Central memory CD4-positive, alpha-beta T cell (primary cell): ENCODE measurements around the gene PPP2R5C.

Source experiments
- DNase-seq: peaks from one replicate; pipeline ENCODE4 v3.0.0; 2022

The PPP2R5C gene

DNA sequence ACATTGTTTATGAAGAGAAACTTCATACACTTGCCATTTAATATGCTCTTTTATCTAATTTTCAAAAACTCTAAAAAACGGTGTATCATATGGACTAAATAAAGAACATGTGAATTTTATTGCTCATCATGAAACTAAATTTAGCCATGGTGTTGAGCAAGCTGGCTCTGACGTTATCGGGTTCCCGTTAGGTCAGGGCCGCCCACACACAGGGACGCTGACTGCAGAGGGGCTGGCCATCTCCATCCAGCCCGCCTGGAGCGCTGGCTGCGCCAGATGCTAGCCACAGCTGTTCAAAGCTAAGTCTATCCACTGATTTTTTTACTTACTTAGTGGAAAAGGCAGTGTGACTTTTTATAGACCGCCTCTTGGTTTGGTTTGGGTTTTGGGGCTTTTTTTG, 166.3 kb downstream of the PPP2R5C start:
- DNase-seq = no peak

DNA sequence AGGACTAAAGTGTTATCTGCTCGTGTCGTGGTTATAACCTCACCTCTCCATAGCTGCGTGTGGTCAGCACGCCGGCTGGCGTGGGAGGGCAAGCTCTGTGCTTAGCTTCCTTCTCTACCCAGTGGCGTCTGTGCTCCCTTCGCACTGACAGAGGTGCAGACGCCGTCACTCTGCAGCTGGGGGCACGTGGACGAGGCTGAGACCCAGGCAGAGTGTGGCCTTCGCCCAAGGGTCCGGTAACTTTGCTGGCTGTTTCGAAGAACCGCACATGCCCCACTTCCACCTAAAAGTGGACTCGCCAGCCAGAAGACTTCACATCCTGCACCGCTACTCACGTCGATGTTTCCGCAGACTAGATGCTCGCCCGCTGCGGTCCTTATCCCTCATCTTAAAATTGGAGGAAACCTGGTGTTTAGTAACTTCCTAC, 166.9 kb downstream of the PPP2R5C start:
- no peak for DNase-seq

DNA sequence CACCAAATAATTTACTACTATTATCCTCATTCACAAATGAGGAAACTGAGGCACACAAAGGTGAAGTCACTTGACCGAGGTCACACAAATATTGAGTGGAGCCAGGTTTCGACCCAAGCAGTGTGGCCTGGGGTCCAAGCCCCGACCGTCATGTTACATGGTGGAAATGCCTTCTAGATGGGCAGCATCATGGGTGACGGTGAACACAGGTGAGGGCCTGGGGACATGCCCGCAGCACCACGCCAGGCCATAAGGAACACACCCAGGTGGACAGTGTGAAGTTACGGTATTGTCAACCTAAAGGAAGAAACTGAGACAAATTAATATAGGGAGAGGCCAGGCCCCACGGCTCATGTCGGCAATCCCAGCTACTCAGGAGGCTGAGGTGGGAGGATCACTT, 167.6 kb downstream of the PPP2R5C start:
- DNase-seq = no peak

DNA sequence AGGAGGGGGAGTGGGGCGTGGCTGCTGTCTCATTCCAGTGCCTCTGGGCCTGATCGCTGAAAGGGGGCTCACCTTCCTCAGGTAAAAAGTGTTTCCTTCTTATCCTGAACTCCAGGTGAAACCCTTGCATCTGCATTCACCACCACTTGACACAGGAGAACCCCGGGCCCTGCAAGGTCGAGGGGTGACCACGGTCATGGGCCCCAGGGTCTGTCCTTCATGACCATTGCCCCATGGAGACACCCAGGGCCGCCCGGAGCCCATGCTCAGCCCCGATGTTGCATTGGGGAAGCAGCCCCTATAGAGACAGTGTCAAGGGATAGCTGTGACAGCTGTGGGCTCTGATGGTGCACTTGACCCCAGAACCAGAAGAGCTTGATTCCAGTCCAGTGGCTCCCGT, 168.4 kb downstream of the PPP2R5C start:
- DNase-seq = no peak

DNA sequence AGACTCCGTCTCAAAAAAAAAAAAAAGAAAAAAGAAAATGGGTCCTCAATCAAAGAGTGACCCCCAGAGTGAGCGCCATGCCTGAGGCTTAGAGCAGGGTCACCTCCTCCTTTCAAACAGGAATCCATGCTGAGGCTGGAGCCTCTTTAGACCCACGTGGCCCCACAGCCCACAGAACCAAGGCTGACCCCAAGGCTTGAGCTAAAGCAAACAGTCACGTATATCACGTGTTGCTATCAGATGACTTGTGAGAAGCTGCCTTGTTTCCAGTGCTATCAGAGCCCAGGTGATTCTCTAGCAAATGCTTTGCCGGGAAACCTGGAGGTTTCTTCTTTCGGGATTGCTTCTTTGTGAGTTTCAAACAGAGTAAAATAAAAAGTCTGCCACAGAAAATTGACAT, 171.2 kb downstream of the PPP2R5C start:
- DNase-seq = no peak

DNA sequence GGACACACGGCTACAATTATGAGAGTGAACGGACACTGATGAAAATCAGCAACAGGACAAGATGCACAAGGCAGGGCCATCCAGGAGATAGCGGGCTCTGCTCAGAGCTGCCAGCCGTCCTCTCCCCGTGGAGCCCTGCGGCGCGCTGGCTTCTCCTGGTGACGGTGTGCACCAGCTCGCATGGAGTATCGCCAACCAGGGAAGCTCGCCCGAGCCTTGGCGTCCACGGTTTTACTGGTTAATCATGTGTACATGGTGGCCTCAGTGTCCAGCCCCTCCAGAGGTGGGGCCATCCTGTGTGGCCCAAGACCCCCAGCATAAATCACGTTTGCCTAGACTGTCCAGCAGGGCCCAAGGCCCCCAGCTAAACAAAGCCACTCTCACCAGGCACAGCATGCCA, 171.7 kb downstream of the PPP2R5C start:
- no peak for DNase-seq

DNA sequence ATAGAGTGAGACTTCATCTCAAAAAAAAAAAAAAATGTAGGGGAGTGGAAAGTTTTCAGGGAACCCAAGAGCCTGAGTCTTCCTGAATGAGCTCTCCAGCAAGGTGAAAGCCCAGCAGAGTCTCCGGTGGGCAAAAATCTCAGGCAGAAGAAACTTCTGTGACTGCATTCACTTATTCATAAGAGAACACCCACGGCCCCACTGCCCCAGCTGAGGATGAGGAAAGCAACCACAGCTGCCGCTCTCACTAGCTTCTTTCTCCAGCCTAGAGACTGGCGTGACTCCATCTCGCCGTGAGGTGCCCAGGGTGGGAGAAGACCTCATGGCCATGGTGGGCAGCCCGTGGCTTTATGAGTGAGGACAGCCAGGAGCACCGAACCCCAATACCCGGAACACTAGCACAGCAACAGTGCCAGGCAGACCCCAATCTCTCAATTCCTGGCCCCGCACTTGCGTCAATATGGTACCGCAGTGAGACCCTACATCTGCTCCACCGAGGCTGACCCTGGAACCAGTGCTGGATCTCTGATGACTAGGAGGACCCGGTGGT, 173.2 kb downstream of the PPP2R5C start:
- DNase-seq = no peak

DNA sequence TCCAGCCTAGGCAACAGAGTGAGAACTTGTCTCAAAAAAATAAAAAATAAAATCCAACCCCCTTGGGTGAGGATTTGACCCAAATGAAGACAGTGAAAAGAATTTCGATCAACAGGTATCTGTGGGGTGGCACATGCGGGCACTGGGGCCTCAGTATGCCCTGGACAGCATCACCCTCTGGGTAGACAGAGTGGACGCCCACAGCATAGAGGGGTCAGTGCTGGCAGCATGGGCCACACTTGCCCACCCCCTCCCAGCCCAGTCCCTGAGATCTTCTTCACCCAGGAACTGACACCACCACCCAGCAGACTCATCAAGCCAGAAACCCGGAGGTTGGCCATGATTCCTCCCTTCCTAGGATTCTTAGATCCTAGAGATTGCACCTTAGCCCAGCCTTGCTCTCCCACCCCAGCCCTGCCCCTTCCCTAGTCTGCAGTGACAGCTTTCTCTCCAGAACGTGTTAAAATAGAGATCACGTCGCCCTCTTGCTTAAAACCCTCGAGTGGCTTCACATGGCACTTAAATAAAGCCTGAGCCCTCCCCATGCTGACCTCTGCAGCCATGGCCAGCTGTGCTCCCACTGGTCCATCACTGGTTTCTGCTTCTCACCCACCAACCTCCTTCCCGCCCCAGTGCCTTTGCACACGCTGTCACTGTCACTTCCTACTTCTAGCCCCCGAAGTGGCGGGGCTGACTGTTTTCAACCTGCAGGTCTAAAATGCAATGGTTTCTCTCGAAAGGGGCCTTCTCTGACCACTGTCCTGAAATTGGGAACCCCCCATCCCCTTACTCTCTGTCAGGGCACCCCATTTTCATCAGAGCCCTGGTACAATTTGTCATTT, 176.6 kb downstream of the PPP2R5C start:
- no peak for DNase-seq

DNA sequence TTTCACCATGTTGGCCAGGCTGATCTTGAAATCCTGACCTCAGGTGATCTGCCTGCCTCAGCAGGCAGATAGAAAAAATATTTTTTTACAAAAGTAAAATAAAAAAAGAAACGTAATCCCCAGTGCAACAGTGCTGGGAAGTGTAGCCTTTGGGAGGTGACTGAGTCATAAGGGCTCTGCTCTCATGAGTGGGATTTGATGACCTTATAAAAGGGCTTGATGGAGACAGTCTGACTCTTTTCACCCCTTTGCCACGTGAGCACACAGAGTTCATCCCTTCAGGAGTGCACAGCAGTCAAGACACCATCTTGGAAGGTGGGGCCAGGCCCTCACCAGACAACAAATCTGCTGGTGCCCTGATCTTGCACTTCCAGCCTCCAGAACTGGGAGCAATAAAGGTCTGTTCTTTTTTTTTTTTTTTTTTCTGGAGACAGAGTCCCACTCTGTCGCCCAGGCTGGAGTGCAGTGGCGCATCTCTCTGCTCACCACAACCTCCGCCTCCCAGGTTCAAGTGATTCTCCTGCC, 178.2 kb downstream of the PPP2R5C start:
- no peak for DNase-seq

DNA sequence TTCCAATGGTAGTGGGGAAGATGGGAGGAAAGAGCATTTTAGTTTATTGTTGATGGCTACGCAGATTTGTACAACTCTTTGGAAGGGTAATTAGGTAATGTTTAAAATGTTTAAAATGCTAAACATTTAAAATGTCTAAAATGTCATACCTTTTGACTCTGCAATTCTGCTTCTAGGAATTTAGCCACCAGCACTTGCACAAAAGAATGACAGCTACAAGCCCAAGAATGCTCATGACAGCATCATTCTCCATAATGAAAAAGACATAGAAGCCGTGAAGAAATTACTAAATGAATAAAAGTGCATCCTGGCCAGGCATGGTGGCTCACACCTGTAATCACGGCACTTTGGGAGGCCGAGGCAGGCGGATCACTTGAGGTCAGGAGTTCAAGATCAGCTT, 182.9 kb downstream of the PPP2R5C start:
- no peak for DNase-seq

DNA sequence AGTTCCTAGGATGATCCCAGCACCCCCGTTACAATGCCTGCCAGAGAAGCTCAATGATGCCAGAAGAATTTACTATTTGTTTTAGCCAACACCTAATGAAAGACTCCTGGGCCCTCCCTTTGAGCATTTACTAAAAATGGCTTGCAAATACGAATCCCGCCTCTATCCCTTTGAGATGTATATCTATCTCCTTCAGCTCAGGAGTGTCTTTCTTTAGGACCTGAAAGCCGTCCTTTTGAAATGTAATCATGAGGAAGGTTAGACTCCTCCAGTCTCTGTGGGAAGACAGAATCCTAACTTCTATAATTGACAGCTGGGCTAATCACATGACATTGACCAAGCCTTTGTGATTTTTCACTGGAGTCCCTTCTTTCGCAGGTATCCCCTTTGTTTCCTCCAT, 183.7 kb downstream of the PPP2R5C start:
- no peak for DNase-seq

DNA sequence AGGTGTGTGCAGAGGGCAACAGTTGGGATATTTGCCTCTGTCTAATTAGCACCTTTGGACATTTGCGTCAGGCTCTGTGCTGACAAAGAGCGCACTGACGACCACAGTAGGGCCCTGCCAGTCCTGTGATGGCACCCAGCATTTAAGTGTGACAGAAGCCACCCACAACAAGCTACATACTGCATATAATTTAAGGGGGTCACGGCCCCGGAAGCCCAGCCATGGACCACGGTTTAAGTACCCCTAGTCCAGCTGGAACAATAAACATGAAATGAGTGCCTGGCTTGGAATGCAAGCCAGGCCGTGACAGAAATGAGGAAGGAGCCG, 186.0 kb downstream of the PPP2R5C start:
- DNase-seq = no peak

DNA sequence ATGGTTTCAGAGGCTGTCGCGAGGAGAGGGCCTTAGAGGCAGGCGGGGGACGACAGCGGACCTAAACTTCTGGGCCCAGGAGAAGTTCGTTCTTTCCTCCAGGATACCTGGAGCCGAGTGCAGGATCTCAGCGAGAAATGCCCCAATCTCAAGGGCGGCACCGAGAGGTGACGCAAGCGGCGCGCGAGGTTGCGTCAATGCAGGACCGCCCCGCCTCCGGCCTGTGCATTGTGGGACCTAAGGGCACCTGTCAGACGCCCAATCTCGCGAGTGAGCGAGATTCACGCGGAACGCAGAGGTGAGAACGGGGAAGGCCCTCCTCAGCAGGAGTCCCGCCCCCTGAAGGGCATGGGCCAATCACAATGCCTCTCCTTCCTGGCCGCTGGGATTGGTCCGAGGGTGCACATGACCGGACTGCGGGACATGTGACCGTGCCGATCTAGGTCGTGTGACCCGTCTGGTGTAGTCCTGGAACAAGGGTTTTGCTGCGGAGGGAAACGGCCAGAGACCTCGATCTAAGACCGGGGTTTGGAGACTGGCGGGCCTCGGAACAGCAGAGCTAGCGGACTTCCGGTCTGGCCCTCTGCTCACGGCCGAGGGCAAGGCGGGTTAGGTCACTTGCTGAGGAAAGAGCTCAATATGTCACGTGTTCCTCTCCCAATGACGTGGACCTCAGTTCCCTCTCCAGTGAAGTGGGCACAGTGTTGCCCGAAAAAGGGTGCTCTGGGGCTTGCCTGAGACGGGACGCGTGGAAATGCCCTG, 186.6 kb downstream of the PPP2R5C start:
- DNase-seq = peak; percentile 100

DNA sequence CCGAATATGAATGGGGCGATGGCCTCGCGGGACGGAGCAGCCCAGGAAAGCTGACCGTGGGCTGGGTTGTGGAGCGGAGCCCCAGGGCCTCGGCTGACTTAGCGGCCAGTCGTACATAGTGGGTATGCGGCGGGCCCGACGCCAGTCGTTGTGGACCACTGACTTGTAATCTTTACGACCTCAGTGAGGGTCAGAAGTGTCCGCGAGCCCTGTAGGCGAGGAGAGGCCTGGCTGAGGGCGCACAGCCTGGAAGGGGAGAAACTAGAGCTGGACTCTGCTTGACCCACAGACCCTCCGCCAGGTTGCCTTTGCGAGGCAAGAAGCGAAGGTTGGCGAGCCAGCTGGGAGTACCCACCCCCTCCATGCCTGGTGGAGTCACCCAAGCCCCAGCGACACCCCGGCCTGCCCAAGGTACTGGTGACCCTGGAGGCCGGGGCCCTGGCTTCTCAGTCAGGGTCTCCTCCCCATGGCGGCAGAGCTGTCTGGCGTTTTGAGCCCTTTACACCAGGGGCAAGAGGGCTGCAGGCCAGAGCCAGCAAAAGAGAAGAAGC, 187.2 kb downstream of the PPP2R5C start:
- DNase-seq = no peak

DNA sequence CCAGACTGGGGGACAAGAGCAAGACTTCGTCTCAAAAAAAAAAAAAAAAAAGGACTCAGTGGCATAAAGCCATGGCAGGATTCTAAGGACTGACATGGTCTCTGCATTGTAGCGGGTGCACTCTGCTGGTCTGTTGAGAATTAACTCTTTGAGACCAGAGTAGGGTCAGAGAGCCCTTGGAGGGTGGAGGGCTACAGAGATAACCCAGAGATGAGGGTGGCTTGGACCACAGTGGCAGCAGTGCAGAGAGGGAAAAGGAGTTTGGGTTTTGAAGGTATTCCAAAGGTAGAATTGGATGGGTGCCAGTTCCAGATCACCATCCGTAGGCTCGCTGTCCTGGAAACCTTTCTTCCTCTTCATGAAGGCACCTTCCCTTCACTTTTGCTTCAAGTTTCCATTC, 188.6 kb downstream of the PPP2R5C start:
- no peak for DNase-seq

DNA sequence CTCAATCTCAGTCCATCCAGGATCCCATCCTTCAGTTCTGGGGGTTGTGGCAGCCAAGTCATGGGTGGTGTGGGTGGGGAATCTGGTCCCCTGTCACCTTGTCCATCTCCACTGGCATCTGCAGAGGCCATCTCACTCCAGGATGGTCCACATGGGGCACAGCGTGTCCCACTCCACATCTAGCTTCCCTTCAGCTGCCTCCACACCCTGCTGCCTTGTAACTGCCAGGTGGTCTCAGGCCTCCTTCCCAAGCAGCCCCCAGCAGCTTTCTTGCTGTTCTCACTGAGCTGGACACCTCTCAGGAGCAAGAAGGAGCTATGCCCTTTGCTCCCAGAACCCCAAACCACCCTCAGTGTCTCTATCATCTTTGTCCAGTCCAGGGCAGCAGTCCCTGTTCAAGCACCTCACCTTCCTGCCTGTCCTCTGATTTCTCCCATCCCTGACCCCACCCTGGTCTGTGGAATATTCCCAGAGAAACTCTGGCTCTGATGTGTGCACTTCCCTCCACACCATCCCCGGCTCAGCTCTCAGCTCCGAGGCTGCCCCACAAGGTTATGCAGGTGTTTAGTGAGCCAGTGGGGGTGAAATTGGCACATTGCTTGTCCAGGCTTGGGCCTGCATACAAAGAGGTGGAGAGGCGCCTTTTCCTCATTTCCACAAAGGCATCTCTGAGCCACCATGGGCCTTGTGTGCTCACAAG, 189.2 kb downstream of the PPP2R5C start:
- DNase-seq = no peak

DNA sequence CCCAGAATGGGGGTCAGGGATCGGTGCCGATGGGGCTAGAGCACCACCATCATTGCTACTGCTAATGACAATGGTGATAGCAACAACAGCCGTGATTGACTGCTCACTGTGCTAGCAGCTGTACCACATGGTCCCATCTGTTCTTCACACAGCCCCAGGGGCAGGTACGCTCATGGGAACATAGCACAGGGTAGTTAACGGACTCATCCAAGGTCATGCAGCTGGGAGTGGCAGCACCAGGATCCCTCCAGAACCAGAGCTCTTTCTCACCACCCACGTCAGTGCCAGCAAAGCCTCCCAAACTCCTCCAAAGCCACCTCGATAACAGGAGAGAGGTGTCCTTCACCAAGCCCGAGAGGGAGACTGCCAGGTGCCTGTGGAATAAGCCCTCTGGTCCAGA, 191.6 kb downstream of the PPP2R5C start:
- no peak for DNase-seq

DNA sequence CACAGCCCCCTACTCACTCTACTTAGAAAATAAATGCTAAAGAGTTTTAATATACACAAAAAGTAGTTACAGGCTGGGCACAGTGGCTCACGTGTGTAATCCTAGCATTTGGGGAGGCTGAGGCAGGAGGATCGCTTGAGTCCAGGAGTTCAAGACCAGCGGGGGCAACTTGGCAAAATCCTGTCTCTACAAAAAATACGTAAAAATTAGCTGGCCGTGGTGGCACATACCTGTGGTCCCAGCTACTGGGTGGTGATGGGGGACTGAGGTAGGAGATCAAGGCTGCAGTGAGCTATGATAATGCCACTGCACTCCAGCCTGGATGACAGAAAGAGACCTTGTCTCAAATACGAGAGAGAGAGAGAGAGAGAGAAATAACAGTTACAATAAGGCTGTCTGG, 193.0 kb downstream of the PPP2R5C start:
- DNase-seq = no peak

DNA sequence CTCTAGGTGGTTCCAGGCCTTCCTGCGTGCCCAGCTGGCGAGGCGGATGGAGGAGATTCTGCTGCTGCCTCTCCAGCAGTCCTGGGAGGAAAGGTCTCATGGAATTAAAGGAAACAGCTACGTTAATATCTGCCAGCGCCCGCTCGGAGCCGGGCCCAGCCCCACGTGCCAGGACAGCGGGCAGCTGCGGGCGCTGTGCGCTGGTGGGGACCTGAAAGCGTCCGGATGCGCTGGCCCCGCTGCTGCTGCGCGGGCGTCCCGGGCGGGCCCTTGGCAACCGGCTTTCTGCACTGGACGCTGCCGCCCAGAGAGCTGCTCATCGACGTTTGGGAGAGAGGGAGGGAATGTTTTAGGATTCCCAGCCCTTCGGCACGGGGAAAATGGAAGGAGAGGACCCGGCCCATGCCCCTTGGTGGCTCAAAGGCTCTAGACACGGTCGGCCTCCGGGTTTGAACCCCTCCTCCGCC, 194.2 kb downstream of the PPP2R5C start:
- no peak for DNase-seq

DNA sequence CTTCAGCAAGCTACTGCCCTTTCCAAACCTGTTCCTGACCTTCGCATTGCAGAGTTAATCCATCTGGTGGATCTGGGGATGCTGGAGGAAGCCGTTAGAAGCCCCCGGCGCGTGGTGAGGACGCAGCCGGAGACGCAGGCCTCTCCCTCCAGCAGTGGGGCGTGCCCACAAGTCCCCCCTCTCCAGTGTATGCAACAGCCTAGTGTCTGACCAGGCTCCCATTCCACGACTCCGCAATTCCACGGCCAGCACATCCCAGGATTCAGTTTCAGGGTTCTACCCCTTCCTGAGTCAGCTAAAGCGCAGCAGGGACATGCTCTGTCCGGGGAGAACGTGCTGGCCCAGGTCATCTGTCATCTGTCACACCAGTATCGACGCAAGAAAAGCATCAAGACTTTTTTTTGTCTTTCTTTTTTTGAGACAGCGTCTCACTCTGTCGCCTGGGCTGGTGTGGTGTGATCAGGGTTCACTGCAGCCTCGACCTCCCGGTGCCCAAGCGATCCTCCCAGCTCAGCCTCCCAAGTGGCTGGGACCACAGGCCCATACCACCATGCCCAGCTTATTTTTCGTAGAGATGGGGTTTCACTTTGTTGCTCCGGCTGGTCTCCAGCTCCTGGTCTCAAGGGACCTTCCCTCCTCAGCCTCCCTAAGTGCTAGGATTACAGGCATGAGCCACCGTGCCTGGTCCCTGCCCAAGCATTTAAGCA, 194.8 kb downstream of the PPP2R5C start:
- DNase-seq = no peak

DNA sequence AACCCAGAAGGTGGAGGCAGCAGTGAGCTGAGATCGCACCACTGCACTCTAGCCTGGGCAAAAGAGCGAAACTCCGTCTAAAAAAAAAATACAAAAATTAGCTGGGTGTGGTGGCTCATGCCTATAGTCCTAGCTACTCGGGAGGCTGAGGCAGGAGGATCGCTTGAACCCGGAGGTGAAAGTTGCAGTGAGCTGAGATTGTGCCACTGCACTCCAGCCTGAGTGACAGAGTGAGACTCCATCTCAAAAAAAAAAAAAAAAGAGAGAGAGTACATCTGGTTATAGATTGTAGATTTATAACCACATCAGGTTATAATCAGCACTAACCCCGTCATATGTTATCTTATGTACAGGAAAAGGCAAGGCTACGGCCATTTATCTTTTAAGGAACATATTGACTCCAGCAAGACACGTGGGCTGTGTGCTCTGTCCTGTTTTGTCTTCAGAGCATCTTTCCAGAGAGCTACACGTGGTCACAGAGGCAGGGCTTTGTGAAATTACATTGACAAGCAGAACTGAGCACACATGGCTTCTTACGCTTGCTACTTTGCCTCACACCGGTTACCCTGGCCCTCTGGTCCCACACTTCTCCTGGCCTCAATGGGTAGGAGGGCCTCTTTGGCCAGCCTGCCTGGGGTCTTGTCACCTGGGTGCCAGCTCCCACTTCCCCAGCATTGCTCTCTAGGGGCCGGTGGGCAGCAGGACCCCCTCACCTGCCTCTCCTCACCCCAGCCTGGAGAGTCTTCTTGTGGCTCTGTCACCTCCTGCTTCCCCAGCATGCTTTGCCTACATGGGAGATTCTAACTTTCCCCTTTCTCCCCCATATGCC, 196.1 kb downstream of the PPP2R5C start:
- no peak for DNase-seq
